Measurements from ENCODE around the gene ASGR1.
"Not testable (repeated sequence)": the region's sequence is repeated elsewhere in the genome, so short reads cannot be mapped to it uniquely, and the experiment has no call there.

ASGR1 gene

GRCh38 chr17:7159571-7159970, 19.6 kb downstream of the ASGR1 start:
- DNase-seq (ENCODE audit: low spot score) = not testable (repeated sequence)

GRCh38 chr17:7158424-7158823, 20.7 kb downstream of the ASGR1 start:
- not testable (repeated sequence) for DNase-seq (ENCODE audit: low spot score)

DNA sequence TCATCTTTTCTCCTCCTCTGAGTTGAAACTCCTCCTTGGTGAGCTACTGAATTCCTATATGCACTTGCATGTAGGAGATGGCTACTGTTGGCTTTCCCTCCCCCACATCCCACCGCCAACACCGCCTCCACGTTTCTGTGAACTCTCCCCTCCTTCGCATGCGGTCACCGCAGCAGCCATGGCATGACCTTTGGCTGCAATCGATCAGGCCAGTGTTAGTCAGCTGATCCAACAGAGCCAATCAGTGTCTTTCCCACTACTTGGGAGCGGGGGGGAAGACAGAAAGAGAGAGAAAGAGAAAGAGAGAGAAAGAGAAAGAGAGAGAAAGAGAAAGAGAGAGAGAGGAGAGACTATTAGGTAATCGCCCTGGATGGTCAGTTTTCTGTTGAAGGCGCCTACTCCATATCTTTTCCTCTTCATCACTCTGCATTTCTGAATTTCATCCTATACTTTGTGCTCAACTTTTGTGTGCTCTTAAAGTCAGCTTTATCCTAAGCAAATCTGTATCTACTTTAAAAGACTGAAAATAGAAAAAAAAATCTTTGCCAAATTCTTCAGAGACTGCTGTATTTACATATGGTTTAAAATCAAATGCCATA, 22.7 kb downstream of the ASGR1 start:
- no peak for DNase-seq (ENCODE audit: low spot score)

GRCh38 chr17:7147772-7148171, 31.4 kb downstream of the ASGR1 start:
- DNase-seq (ENCODE audit: low spot score) = no peak

- DNase-seq (ENCODE audit: low spot score) = no peak
Observed at GRCh38 chr17:7146115-7146514, 33.1 kb downstream of the ASGR1 start.

- DNase-seq (ENCODE audit: low spot score) = no peak
Observed at GRCh38 chr17:7144213-7144612, 35.0 kb downstream of the ASGR1 start.

- DNase-seq (ENCODE audit: low spot score) = no peak
Observed at GRCh38 chr17:7141824-7142223, 37.3 kb downstream of the ASGR1 start.

GRCh38 chr17:7139400-7139799, 39.8 kb downstream of the ASGR1 start:
- no peak for DNase-seq (ENCODE audit: low spot score)

DNA sequence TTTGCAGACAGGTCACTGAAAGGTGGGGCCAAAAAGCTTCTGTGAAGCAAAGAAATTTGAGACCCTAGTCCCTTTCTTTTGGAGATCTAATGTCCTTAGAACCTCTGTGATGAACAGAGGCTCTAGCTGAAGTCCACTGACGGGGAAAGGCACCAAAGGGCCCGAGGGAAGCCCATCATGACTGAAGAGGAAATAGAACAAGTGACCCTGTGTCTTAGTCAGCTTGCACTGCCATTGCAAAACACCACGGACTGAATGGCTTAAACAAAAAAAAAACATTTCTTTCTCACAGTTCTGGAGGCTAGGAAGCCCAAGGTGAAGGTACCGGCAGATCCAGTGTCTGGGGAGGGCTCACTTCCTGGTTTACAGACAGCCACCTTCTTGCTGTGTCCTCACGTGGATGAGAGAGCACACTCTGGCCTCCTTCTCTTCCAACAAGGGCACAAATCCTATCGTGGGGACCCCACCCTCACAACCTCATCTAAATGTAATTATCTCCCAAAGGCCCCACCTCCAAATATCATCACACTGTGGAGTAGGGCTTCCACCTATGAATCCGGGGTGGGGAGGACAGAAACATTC, 40.3 kb downstream of the ASGR1 start:
- DNase-seq (ENCODE audit: low spot score) = no peak

DNA sequence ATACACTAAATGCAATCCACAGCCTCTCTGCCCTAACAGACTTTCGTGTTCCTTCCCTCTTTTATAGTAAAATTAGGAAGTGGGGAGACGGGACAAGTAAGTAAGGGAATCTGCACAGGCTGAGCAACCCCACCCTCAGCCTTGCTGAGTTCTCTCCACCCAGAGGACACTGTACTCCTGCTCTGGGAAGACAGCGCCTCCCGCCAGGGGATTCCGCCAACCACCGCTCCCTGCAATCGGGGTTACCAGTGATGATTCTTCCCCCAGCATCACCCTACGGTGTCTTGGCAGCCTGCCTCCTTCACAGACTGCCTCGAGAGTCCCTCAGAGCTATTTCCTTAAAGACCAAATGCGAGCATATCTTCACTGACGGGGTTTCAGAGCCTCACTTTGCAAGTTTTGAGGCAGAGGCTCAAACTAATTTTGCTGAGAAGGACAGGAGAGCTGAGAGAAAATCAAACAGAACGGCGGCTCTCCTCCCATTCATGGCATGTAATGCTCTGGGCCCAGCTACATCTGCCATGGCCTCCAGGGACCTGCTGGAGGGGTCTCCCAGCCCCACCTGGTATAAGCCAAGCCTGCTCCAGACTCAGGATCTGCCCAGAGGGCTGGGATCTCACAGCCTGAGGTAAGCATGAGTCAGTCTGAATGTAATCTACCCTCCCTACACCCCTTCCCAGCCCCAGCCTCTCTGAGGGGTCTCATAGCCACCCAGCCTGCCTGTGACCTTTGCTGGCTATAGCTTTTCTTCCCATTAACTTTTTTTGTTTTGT, 41.8 kb downstream of the ASGR1 start:
- no peak for DNase-seq (ENCODE audit: low spot score)

DNA sequence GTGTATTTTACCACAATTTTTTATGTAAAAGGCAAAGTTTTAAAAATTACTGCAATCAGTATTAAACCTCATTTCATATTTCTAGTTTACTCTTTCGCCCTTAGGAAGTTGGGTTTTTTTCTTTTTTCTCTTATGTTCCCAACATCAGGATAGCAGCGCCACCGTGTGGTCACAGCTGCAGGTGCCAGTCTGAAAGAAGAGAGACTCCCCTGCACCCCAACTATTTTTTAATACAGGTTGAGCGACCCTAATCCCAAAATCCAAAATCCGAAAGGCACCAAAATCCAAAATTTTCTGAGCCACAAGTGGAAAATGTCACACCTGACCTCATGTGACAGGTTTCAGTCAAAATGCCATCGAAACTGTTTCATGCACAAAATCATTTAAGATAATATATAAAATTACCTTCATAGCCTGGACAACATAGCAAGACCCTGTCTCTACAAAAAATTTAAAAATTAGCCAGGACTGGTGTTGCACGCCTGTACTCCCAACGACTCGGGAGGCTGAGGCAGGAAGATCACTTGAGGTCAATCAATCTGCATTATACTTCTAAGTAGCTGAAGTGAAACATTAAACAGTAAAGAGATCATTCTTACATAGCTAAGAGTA, 42.8 kb downstream of the ASGR1 start:
- no peak for DNase-seq (ENCODE audit: low spot score)

DNA sequence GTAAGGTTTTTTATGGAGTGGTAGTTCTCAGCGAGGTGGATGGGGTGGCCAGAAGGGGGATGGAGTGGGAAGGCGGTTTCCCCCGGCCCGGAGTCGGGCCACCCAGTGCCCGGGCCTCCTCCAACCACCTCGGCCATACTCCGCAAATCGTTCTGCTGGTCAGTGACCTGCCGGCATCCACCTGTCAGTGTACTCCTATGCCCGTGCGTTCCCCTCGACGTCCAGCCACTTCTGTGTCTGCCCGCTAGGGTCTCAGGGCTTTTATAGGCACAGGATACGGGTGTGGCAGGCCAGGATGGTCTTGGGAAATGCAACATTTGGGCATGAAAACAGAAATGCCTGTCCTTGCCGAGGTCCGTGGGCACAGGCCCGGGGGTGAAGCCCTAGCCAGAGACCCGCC, 45.3 kb downstream of the ASGR1 start:
- DNase-seq (ENCODE audit: low spot score) = no peak

DNA sequence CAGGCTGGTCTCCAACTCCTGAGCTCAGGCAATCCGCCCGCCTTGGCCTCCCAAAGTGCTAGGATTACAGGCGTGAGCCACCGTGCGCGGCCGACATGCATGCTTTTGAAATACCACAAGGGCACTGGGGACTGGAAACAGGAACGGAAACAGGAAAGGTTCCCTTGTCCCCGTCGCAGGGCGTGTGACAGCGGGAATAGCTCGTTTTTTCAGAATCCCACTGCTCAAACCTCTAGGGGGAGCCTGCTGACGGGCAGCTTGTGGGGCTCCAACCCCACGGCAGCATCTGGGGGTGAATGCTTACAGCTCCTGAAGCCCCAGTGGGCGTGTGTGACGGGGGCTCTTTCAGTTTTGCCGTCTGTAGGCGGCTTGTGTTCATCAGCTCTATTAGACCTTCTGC, 45.7 kb downstream of the ASGR1 start:
- DNase-seq (ENCODE audit: low spot score) = no peak

DNA sequence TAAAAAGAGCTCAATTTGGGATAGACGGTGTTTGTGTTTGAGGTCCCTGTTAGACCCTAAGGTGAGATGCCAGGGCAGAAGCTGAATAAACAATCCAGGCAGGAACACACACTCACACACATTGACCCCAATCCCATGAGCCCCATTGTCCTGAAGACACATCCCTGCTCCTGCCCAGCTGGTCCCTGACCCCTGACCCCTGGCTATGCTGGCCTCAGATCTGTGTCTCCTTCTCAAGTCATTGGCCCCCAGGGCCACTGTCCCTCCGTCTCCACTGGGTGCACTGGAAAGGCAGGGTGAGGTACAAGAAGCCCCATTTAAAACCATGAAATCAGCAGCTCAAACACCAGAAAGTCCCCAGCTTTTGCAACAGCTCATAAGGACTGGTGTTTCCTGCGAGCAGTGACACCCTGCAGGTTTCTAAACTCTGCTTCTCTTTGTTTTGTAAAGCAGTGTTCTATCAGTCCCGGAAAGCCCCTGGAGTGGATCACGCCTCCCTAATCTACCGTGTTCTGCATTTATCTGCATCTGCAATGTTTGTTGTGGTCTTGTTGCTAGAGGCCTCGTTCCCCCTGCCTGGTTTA, 46.6 kb downstream of the ASGR1 start:
- DNase-seq (ENCODE audit: low spot score) = no peak

DNA sequence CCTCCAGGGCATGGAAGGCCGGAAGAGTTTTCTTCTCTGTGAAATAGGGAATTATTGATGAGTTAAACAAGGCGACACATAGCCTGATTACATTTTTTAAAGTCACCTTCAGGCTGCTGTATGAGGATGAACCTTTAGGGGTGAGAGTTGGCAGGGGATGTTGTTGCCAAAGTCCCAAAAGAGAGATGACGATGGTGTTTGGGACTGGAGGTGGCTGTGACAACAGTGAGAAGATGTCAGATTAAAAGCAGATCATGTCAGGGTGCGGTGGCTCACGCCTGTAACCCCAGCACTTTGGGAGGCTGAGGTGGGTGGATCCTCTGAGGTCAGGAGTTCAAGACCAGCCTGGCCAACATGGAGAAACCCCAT, 47.8 kb downstream of the ASGR1 start:
- no peak for DNase-seq (ENCODE audit: low spot score)

DNA sequence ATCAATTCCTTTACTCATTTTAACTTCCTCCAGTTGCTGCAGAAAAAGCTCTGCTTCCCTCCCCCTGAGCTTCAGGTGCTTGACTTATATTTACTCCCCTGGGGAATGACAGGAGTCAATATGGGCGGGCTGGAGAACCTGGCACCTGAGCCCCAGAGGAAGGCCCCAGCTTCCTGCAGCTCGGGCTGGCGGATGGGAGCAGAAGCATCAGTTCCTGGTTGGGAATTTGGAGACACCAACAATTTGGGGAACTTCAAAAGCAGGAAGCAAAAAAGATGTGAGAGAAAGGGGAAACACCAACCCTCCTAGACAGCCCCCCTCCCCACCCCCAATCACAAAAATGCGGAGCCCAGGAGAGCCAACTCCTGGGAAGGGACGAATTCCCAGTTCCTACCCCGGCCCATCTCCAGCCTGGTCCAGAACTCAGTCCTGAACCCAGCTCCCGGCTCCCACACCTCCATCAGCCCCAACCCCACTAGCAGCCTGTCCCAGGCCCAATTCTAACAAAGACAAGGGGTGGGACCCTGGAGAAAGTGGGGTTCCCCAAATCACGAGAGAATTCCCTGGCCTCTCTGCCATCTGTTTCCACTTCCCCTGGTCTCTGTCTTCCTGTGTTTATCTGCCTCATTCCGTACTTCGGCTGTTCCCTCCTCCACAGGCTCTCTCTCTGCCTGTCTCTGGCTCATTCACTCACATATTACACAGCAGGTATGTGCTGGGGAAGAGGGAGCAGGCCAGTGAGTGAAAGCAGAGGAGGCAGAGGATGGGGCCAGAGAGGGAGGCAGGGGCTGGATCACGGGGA, 48.3 kb downstream of the ASGR1 start:
- DNase-seq (ENCODE audit: low spot score) = no peak

DNA sequence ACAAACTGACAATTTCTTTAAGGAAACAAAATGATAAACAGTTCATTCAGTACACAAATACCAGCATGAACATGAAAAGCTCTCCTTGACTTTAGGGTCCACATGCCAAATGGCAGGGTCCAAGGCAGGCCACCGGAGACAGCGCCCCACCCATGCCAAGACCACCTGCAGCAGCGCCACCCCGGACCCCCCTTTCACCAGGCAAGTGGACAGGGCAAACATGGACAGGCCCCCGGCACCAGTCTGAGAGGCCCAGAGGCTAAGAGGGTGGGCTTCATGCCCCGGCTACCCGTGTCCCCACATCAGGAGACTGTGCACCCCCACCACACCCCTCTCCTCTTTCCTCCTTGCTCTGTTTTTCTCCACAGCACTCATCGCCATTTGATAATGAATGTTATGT, 49.9 kb downstream of the ASGR1 start:
- DNase-seq (ENCODE audit: low spot score) = no peak

DNA sequence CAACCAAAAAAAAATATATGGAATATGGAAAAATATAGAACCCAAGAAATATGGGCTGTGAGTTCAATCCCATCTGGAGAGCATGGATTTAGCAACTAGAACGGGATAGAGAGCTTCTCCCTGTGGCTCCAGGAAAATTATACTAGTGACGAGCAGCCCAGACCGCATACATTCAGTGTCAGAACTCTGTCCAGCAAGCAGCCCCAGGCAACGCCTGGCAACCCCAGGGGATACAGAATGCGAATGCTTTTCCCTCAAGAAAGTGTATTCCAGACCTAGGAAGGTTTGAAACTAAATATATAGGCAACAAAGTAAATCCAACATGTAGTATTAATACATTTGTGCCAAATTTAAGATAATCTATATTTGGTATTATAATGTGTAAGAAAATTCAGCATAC, 51.0 kb downstream of the ASGR1 start:
- DNase-seq (ENCODE audit: low spot score) = no peak

DNA sequence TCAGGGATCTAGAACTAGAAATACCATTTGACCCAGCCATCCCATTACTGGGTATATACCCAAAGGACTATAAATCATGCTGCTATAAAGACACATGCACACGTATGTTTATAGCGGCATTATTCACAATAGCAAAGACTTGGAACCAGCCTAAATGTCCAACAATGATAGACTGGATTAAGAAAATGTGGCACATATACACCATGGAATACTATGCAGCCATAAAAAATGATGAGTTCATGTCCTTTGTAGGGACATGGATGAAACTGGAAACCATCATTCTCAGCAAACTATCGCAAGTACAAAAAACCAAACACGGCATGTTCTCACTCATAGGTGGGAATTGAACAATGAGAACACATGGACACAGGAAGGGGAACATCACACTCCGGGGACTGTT, 51.7 kb downstream of the ASGR1 start:
- not testable (repeated sequence) for DNase-seq (ENCODE audit: low spot score)

DNA sequence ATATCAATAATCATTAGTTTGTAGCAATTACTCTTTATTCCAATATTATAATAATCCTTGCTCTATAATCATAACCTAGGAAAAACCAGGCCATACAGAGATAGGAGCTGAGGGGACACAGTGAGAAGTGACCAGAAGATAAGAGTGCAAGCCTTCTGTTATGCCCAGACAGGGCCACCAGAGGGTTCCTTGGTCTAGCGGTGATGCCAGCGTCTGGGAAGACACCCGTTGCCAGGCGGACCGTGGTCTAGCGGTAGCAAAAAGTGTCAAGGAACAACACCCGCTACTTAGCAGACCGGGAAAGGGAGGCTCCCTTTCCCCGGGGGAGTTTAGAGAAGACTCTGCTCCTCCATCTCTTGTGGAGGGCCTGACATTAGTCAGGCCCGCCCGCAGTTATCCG, 52.8 kb downstream of the ASGR1 start:
- not testable (repeated sequence) for DNase-seq (ENCODE audit: low spot score)

DNA sequence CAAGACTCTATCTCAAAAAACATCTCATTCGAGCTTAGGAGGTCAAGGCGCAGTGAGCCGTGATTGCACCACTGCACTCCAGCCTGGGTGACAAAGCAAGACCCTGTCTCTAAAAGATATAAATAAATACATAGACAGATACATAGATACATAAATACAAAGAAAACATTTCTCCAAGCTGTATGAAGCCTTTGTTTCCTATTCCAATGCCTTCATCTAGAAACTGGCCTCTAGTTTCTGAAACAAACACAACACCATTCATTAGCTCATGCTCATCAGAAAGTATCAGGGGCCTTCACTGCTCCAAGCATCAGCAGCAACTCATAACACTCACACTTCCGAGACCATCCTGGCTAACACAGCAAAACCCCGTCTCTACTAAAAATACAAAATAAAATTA, 54.2 kb downstream of the ASGR1 start:
- no peak for DNase-seq (ENCODE audit: low spot score)

GRCh38 chr17:7123844-7124243, 55.3 kb downstream of the ASGR1 start:
- no peak for DNase-seq (ENCODE audit: low spot score)
